Keratinocyte (primary cell): ENCODE results near the gene RAB3A. TPM values are rescaled to one million over a fixed set of nuclear protein-coding genes. Genes with fewer than 3 reads are reported as not detected.
A peak's percentile ranks its signal among the peaks of the same experiment; 100 is the strongest.

Experiments used
- DNase-seq: peaks from one replicate; pipeline ENCODE4 v3.0.0-alpha.2; 2011; ENCODE audit warnings: low read depth, missing footprints, low spot score
- FAIRE-seq: peaks from 2 replicates; lab custom pipeline; 2011; peaks lifted over from hg19 to GRCh38; lab: Jason Lieb, UNC
- H2AFZ ChIP-seq: 2 replicates; pipeline ENCODE4 v1.6.0; 2012; ENCODE audit warnings: low read length, control low read depth, inconsistent platforms; ENCODE audit not compliant: control insufficient read depth
- H3K27ac ChIP-seq: 2 replicates; pipeline ENCODE4 v1.5.1; 2011; ENCODE audit warnings: low read length; ENCODE audit not compliant: control insufficient read depth, insufficient read depth
- H3K27me3 ChIP-seq: 3 replicates; pipeline ENCODE4 v1.6.0; 2011; ENCODE audit warnings: low read length; ENCODE audit not compliant: control insufficient read depth, insufficient read depth; ENCODE audit errors: extremely low read depth
- H3K36me3 ChIP-seq, 2 experiments: 2 replicates in 1 of 2; 3 replicates in 1 of 2; pipeline ENCODE4 v1.5.1; 2011; ENCODE audit warnings: low read length in 2 of 2, mild to moderate bottlenecking in 1 of 2; ENCODE audit not compliant: control insufficient read depth in 2 of 2, insufficient read depth in 2 of 2; ENCODE audit errors: extremely low read depth in 1 of 2
- H3K4me1 ChIP-seq: 3 replicates; pipeline ENCODE4 v1.5.1; 2011; ENCODE audit warnings: low read length; ENCODE audit not compliant: control insufficient read depth, insufficient read depth; ENCODE audit errors: extremely low read depth
- H3K4me2 ChIP-seq: 3 replicates; pipeline ENCODE4 v1.6.0; 2011; ENCODE audit warnings: low read depth, low read length; ENCODE audit not compliant: control insufficient read depth, insufficient read depth; ENCODE audit errors: extremely low read depth
- H3K4me3 ChIP-seq, 3 experiments: fragments of 200-600 bp in 1 of 3; sonication (generic) in 1 of 3; 2 replicates in 2 of 3; 3 replicates in 1 of 3; pipeline ENCODE4 v1.5.1; 2011 to 2016; ENCODE audit warnings: low read length in 3 of 3, mild to moderate bottlenecking in 3 of 3, control low read depth in 2 of 3, inconsistent platforms in 1 of 3, low read depth in 1 of 3, mixed read lengths in 1 of 3, mixed run types in 1 of 3, moderate library complexity in 1 of 3; ENCODE audit not compliant: control insufficient read depth in 2 of 3, insufficient read depth in 2 of 3; ENCODE audit errors: extremely low read depth in 1 of 3
- H3K79me2 ChIP-seq: 2 replicates; pipeline ENCODE4 v1.6.0; 2012; ENCODE audit warnings: low read length; ENCODE audit not compliant: control insufficient read depth, insufficient read depth
- H3K9ac ChIP-seq: 3 replicates; pipeline ENCODE4 v1.6.0; 2011; ENCODE audit warnings: low read length; ENCODE audit not compliant: control insufficient read depth, insufficient read depth; ENCODE audit errors: extremely low read depth
- H3K9me1 ChIP-seq: 3 replicates; pipeline ENCODE4 v1.6.0; 2011; ENCODE audit warnings: low read length; ENCODE audit not compliant: control insufficient read depth, insufficient read depth; ENCODE audit errors: extremely low read depth
- H3K9me3 ChIP-seq: 2 replicates; pipeline ENCODE4 v1.5.1; 2012; ENCODE audit warnings: low read depth, low read length; ENCODE audit not compliant: control insufficient read depth
- H4K20me1 ChIP-seq: 3 replicates; pipeline ENCODE4 v1.6.0; 2011; ENCODE audit warnings: low read length; ENCODE audit not compliant: control insufficient read depth, insufficient read depth; ENCODE audit errors: extremely low read depth
- EZH2 ChIP-seq: IDR thresholded peaks from one replicate; pipeline ENCODE4 v1.6.1; 2012; ENCODE audit warnings: inconsistent platforms, mild to moderate bottlenecking, low read length, moderate library complexity
- dilution Hi-C: fragments of 300-500 bp; cut with MboI; formaldehyde crosslinking; loops from one replicate; pipeline ENCODE4 v1.7.0; 2020; ENCODE audit warnings: low sequenced_read_pairs; ENCODE audit not compliant: extremely low pct_ligation_motif_present
- polyA plus RNA-seq, 5 experiments: library from polyadenylated mRNA; depleted of rRNA in 3 of 5; stranded (reverse) in 3 of 5; stranded (forward) in 1 of 5; unstranded in 1 of 5; fragments of >200 nt; gene quantifications; 1 replicate in 1 of 5; 2 replicates in 3 of 5; 3 replicates in 1 of 5; pipeline versions ENCODE4 v1.2.1 to v1.2.3, GENCODE V29; 2011 to 2012; ENCODE audit warnings: missing spikeins in 2 of 5, low read depth in 1 of 5, low replicate concordance in 1 of 5
- TF ChIP-seq, protein P1 (sequence below), 3 experiments: IDR thresholded peaks in 1 of 3; conservative IDR thresholded peaks in 1 of 3; optimal IDR thresholded peaks in 1 of 3; 2 replicates in 2 of 3; 3 replicates in 1 of 3; pipeline versions ENCODE3 to v1.5.1; 2011; ENCODE audit warnings: low read length in 3 of 3, mild to moderate bottlenecking in 3 of 3, moderate library complexity in 2 of 3, control low read depth in 1 of 3, inconsistent platforms in 1 of 3; ENCODE audit not compliant: insufficient read depth in 2 of 3; ENCODE audit errors: extremely low read depth in 1 of 3

The RAB3A gene
- polyA plus RNA-seq, 1 donor (not counting 4 experiments of a cell fraction or from before 2014, with no cell fraction given), result 0.56 TPM

DNA sequence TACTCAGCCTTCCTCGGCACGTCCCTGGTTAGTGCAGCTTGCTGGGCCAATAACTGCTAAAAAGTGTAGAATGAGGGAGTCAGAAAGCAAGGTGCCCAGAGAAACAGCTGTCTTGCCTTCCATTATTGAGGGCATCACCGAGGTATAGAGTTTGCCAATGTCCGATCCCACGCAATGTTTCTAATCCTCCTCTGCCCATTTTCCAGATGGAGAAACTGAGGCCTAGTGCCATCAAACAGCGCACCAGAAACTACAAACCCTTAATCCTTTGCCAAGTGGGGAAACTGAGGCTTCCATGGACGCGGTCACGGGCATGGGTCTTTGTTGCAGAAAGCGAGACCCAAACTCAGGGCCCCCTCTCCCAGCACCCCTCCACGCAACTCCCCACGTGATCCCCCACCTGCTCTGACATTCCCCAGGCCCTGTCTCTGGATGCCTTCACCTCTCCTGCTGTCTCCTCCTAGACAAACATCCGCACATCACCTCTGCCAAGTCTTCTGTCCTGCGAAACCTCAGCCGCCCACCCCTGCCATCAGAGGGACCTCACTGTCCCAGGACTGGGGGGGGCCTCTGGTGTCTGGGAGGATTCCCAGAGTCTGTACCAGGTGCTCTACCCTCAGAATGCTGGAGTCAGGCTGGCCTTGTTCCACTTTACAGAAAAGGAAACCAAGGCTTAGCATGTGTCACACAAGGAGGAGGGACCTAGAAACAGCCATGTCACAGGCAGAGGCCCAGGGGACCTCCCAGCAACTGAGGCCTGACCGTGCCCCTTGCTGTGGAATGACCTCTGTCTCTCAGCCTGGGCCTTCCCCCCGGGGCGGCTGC lies 23.3 kb upstream of the RAB3A start:
- DNase-seq, result no peak
- FAIRE-seq, result no peak
- TF ChIP-seq EZH2, result no peak
- TF ChIP-seq, protein P1, sequence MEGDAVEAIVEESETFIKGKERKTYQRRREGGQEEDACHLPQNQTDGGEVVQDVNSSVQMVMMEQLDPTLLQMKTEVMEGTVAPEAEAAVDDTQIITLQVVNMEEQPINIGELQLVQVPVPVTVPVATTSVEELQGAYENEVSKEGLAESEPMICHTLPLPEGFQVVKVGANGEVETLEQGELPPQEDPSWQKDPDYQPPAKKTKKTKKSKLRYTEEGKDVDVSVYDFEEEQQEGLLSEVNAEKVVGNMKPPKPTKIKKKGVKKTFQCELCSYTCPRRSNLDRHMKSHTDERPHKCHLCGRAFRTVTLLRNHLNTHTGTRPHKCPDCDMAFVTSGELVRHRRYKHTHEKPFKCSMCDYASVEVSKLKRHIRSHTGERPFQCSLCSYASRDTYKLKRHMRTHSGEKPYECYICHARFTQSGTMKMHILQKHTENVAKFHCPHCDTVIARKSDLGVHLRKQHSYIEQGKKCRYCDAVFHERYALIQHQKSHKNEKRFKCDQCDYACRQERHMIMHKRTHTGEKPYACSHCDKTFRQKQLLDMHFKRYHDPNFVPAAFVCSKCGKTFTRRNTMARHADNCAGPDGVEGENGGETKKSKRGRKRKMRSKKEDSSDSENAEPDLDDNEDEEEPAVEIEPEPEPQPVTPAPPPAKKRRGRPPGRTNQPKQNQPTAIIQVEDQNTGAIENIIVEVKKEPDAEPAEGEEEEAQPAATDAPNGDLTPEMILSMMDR (optimal IDR thresholded peaks at IDR 0.05 in 1 of 3, IDR thresholded peaks at IDR 0.05 in 1 of 3, conservative IDR thresholded peaks at IDR 0.05 in 1 of 3; ENCODE audit: extremely low read depth in 1 of 3, insufficient read depth in 2 of 3, low read length in 3 of 3), result no peak
- no peak overlapping the region for H3K4me3 ChIP-seq
- H4K20me1 ChIP-seq, result no peaks in the 10 kb centered on the region
- no peaks in the 10 kb centered on the region for H3K9me3 ChIP-seq
- H3K36me3 ChIP-seq, result no peaks in the 10 kb centered on the region
- H3K9me1 ChIP-seq, result no peaks in the 10 kb centered on the region
- H3K9ac ChIP-seq, result no peak overlapping the region
- no peak overlapping the region for H3K4me2 ChIP-seq
- H3K27ac ChIP-seq, result no peak overlapping the region
- peaks cover 7% of the 10 kb centered on the region for H3K4me1 ChIP-seq
- dilution Hi-C loops, result no loop called here
- no peak overlapping the region for H2AFZ ChIP-seq
- peaks cover 37% of the 10 kb centered on the region for H3K27me3 ChIP-seq
- no peaks in the 10 kb centered on the region for H3K79me2 ChIP-seq

DNA sequence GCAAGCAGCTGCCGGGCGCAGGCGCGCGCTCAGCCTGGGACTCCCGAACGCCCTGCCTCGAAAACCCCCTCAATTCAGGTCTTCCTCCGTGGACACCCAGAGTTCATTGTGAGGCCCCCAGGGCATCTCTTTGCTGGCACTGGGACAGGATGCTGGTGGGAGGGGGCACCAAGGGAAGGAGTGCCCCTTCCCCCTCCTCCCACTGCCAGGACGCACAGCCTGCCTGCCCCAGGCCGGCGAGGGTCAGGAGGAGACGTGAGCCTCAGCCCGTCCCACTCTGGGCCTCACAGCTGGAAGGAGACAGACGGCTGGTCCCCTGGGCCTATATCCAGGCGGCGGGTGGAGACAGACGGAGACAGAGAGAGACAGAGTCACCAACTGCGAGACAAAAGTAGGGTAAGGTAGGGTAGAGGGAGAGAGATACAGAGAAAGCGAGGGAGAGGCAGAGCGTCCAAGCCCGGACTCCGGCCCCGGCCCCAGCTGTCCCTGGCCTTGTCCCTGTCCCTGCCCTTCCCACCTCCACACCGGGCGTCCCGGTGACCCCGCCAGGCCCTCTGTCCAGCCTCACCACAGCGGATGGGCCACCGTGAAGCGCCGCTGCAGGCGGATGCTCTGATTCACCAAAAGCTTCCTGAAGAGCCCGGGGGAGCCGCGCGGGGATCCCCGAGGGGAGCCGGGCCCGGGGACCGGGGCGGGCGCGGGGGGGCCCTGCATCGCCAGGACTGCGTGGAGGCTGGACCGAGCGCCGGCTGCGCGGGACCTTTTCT lies 22.0 kb upstream of the RAB3A start, which contains the start of gene PDE4C:
Gene PDE4C, minus strand, starts transcription at position 737 of the 767 bp plus-strand sequence. Its CDS starts 23 bp downstream, at position 714.
- Histone ChIP-seq H3K9me1 (no peaks in the 10 kb centered on the region), H2AFZ (no peak within 1 kb of the TSS), H3K27ac (no peak within 1 kb of the TSS), H3K9ac (no peak within 1 kb of the TSS), H3K4me3 (no peak within 1 kb of the TSS), H3K4me1 (peaks cover 7% of the 10 kb centered on the region), H4K20me1 (no peaks in the 10 kb centered on the region), H3K79me2 (no peaks in the 10 kb centered on the region), H3K4me2 (no peak within 1 kb of the TSS), H3K9me3 (no peaks in the 10 kb centered on the region), H3K36me3 (no peaks in the 10 kb centered on the region), H3K27me3 (peaks cover 27% of the 10 kb centered on the region)
- dilution Hi-C loops, result no loop called here
- DNase-seq (no peak), FAIRE-seq (no peak)
- TF ChIP-seq, protein P1 (optimal IDR thresholded peaks at IDR 0.05 in 1 of 3, IDR thresholded peaks at IDR 0.05 in 1 of 3, conservative IDR thresholded peaks at IDR 0.05 in 1 of 3; ENCODE audit: extremely low read depth in 1 of 3, insufficient read depth in 2 of 3, low read length in 3 of 3), result no peak
- TF ChIP-seq EZH2, result peak; percentile 62
